Activated CD8-positive, alpha-beta memory T cell treated with anti-CD3 and anti-CD28 coated beads, Interleukin-2, amount 10 ng/mL, durations not matched to agents 7 days and 5 days (primary cell): Measurements from ENCODE around the gene BMP10. TPM values are rescaled to one million over a fixed set of nuclear protein-coding genes. Genes with fewer than 3 reads are reported as not detected.

ENCODE experiments used
- ATAC-seq: fragments of 150-1000 bp; cut with Tn5 transposase; one replicate; pipeline ENCODE4 v1.10.0; 2021; ENCODE audit warnings: moderate library complexity
- CTCF ChIA-PET: fragments of 350-600 bp; sonication (Branson Sonifier 250); formaldehyde crosslinking; loops from one replicate; lab custom pipeline; 2021; ENCODE audit warnings: antibody characterized with exemption; lab: Charles Lee
- DNase-seq: peaks from one replicate; pipeline ENCODE4 v3.0.0-alpha.2; 2020
- H3K27ac Mint-ChIP-seq: one replicate; pipeline ENCODE4 v1.8.0; 2021; ENCODE audit warnings: mild to moderate bottlenecking, mixed read lengths
- H3K27me3 Mint-ChIP-seq: one replicate; pipeline ENCODE4 v1.8.0; 2021; ENCODE audit warnings: mixed read lengths
- H3K36me3 Mint-ChIP-seq: one replicate; pipeline ENCODE4 v1.8.0; 2021; ENCODE audit warnings: mild to moderate bottlenecking, mixed read lengths
- H3K4me1 Mint-ChIP-seq: one replicate; pipeline ENCODE4 v1.8.0; 2021; ENCODE audit warnings: mixed read lengths
- H3K4me3 Mint-ChIP-seq: one replicate; pipeline ENCODE4 v1.8.0; 2021; ENCODE audit warnings: mild to moderate bottlenecking, moderate library complexity, mixed read lengths
- H3K9me3 Mint-ChIP-seq: one replicate; pipeline ENCODE4 v1.8.0; 2022; ENCODE audit warnings: low read depth, mixed read lengths
- total RNA-seq, 2 experiments: library from RNA; stranded (reverse); gene quantifications; one replicate each; pipeline ENCODE4 v1.2.3, GENCODE V29; 2021

Gene BMP10
- total RNA-seq, result not detected

- peaks cover 12% of the 10 kb centered on the region for H3K27me3 Mint-ChIP-seq
- H3K4me3 Mint-ChIP-seq, result no peak within 1 kb of the TSS
- CTCF ChIA-PET, result no interaction called here
- H3K27ac Mint-ChIP-seq, result no peak within 1 kb of the TSS
- no peaks in the 10 kb centered on the region for H3K36me3 Mint-ChIP-seq
- H3K4me1 Mint-ChIP-seq, result no peaks in the 10 kb centered on the region
- no peak for ATAC-seq
- no peak for DNase-seq
- no peaks in the 10 kb centered on the region for H3K9me3 Mint-ChIP-seq
Observed at GRCh38 chr2:68871159-68871764, at the start of gene BMP10. TSS of gene BMP10 (minus strand) at chr2:68871397. CDS start at chr2:68871358, 39 bp downstream.

- CTCF ChIA-PET, result interaction anchor here (0.7 to 1.8 kb wide), 6 partner anchors 8 to 457 kb away, joined by 3 to 8 read pairs (median 3); no protein-coding TSS in a partner anchor
- H3K9me3 Mint-ChIP-seq, result no peaks in the 10 kb centered on the region
- H3K27ac Mint-ChIP-seq, result no peak overlapping the region
- H3K36me3 Mint-ChIP-seq, result no peaks in the 10 kb centered on the region
- H3K27me3 Mint-ChIP-seq, result no peaks in the 10 kb centered on the region
- peaks cover 4% of the 10 kb centered on the region for H3K4me1 Mint-ChIP-seq
- DNase-seq (no peak), ATAC-seq (no peak)
- H3K4me3 Mint-ChIP-seq, result no peak overlapping the region
Observed at GRCh38 chr2:68920481-68921170, 49.4 kb upstream of the BMP10 start.

- ATAC-seq (no peak), DNase-seq (no peak)
- Mint-ChIP-seq H3K9me3 (no peaks in the 10 kb centered on the region), H3K4me3 (no peak overlapping the region), H3K36me3 (no peaks in the 10 kb centered on the region), H3K27ac (no peak overlapping the region), H3K4me1 (peaks cover 6% of the 10 kb centered on the region), H3K27me3 (no peaks in the 10 kb centered on the region)
- CTCF ChIA-PET, result interaction anchor here (0.8 to 1.6 kb wide), 3 partner anchors 24 to 455 kb away, joined by 3 to 5 read pairs (median 5); no protein-coding TSS in a partner anchor
Observed at GRCh38 chr2:68918497-68918896, 47.3 kb upstream of the BMP10 start.

- no peak for DNase-seq
- no peak for ATAC-seq
- Mint-ChIP-seq H3K27ac (no peak overlapping the region), H3K27me3 (no peaks in the 10 kb centered on the region), H3K4me3 (no peak overlapping the region), H3K36me3 (no peaks in the 10 kb centered on the region), H3K4me1 (peaks cover 6% of the 10 kb centered on the region), H3K9me3 (no peaks in the 10 kb centered on the region)
- CTCF ChIA-PET, result interaction anchor here (1.5 to 1.6 kb wide), 2 partner anchors 8 to 26 kb away, joined by 3 to 5 read pairs; no protein-coding TSS in a partner anchor
Observed at GRCh38 chr2:68917034-68917718, 46.0 kb upstream of the BMP10 start.

GRCh38 chr2:68916226-68916625 is 45.0 kb upstream of the BMP10 start:
- no peaks in the 10 kb centered on the region for H3K27me3 Mint-ChIP-seq
- DNase-seq, result no peak
- CTCF ChIA-PET, result interaction anchor here (0.9 to 1.5 kb wide), 2 partner anchors 9 to 207 kb away, joined by 3 read pairs; no protein-coding TSS in a partner anchor

GRCh38 chr2:68915393-68915792 is 44.2 kb upstream of the BMP10 start:
- CTCF ChIA-PET, result interaction anchor here (0.9 to 5.1 kb wide), 4 partner anchors 11 to 452 kb away, joined by 3 to 36 read pairs (median 4); no protein-coding TSS in a partner anchor
- no peak for ATAC-seq
- peaks cover 8% of the 10 kb centered on the region for H3K4me1 Mint-ChIP-seq
- DNase-seq, result no peak
- H3K27ac Mint-ChIP-seq, result no peak overlapping the region
- H3K9me3 Mint-ChIP-seq, result no peaks in the 10 kb centered on the region
- H3K27me3 Mint-ChIP-seq, result no peaks in the 10 kb centered on the region
- H3K4me3 Mint-ChIP-seq, result no peak overlapping the region
- no peaks in the 10 kb centered on the region for H3K36me3 Mint-ChIP-seq

More at GRCh38 chr2:68916226-68916625, 45.0 kb upstream of the BMP10 start:
- H3K9me3 Mint-ChIP-seq, result no peaks in the 10 kb centered on the region
- H3K4me1 Mint-ChIP-seq, result peaks cover 6% of the 10 kb centered on the region
- no peaks in the 10 kb centered on the region for H3K36me3 Mint-ChIP-seq
- no peak overlapping the region for H3K27ac Mint-ChIP-seq
- ATAC-seq, result no peak
- no peak overlapping the region for H3K4me3 Mint-ChIP-seq

GRCh38 chr2:68913359-68913758 is 42.2 kb upstream of the BMP10 start:
- Mint-ChIP-seq H3K4me1 (peaks cover 26% of the 10 kb centered on the region), H3K27ac (no peak overlapping the region), H3K9me3 (no peaks in the 10 kb centered on the region), H3K36me3 (no peaks in the 10 kb centered on the region), H3K4me3 (no peak overlapping the region), H3K27me3 (no peaks in the 10 kb centered on the region)
- ATAC-seq (no peak), DNase-seq (no peak)
- CTCF ChIA-PET, result interaction anchor here (0.7 to 5.1 kb wide), 11 partner anchors 9 to 450 kb away, joined by 3 to 36 read pairs (median 5); no protein-coding TSS in a partner anchor

GRCh38 chr2:68912732-68913131 is 41.5 kb upstream of the BMP10 start:
- H3K27ac Mint-ChIP-seq, result no peak overlapping the region
- no peaks in the 10 kb centered on the region for H3K9me3 Mint-ChIP-seq
- peaks cover 32% of the 10 kb centered on the region for H3K4me1 Mint-ChIP-seq
- no peaks in the 10 kb centered on the region for H3K36me3 Mint-ChIP-seq
- DNase-seq (peak; percentile 90), ATAC-seq (peak; percentile 54)
- CTCF ChIA-PET, result interaction anchor here (0.7 to 5.1 kb wide), 10 partner anchors 8 to 318 kb away, joined by 3 to 36 read pairs (median 5); no protein-coding TSS in a partner anchor
- no peaks in the 10 kb centered on the region for H3K27me3 Mint-ChIP-seq
- no peak overlapping the region for H3K4me3 Mint-ChIP-seq

- CTCF ChIA-PET, result interaction anchor here (0.8 to 5.1 kb wide), 8 partner anchors 9 to 317 kb away, joined by 3 to 36 read pairs (median 5); no protein-coding TSS in a partner anchor
- no peaks in the 10 kb centered on the region for H3K27me3 Mint-ChIP-seq
- peaks cover 38% of the 10 kb centered on the region for H3K4me1 Mint-ChIP-seq
- DNase-seq (no peak), ATAC-seq (no peak)
- H3K4me3 Mint-ChIP-seq, result no peak overlapping the region
- H3K36me3 Mint-ChIP-seq, result no peaks in the 10 kb centered on the region
- H3K27ac Mint-ChIP-seq, result no peak overlapping the region
- H3K9me3 Mint-ChIP-seq, result no peaks in the 10 kb centered on the region
Observed at GRCh38 chr2:68912111-68912510, 40.9 kb upstream of the BMP10 start.

GRCh38 chr2:68911709-68912108 is 40.5 kb upstream of the BMP10 start:
- no peaks in the 10 kb centered on the region for H3K27me3 Mint-ChIP-seq
- H3K9me3 Mint-ChIP-seq, result no peaks in the 10 kb centered on the region
- CTCF ChIA-PET, result interaction anchor here (0.8 to 5.1 kb wide), 6 partner anchors 14 to 448 kb away, joined by 3 to 36 read pairs (median 8); no protein-coding TSS in a partner anchor
- H3K36me3 Mint-ChIP-seq, result peaks cover 2% of the 10 kb centered on the region
- DNase-seq (no peak), ATAC-seq (no peak)
- no peak overlapping the region for H3K4me3 Mint-ChIP-seq
- H3K4me1 Mint-ChIP-seq, result peaks cover 40% of the 10 kb centered on the region
- H3K27ac Mint-ChIP-seq, result no peak overlapping the region

- H3K27me3 Mint-ChIP-seq, result no peaks in the 10 kb centered on the region
- ATAC-seq (no peak), DNase-seq (no peak)
- H3K9me3 Mint-ChIP-seq, result no peaks in the 10 kb centered on the region
- no peak overlapping the region for H3K27ac Mint-ChIP-seq
- peaks cover 2% of the 10 kb centered on the region for H3K36me3 Mint-ChIP-seq
- CTCF ChIA-PET, result interaction anchor here (0.8 to 5.1 kb wide), 4 partner anchors 15 to 448 kb away, joined by 3 to 36 read pairs (median 8); no protein-coding TSS in a partner anchor
- no peak overlapping the region for H3K4me3 Mint-ChIP-seq
- peaks cover 42% of the 10 kb centered on the region for H3K4me1 Mint-ChIP-seq
Observed at GRCh38 chr2:68911246-68911645, 40.0 kb upstream of the BMP10 start.

- CTCF ChIA-PET, result interaction anchor here (0.7 to 6.2 kb wide), 16 partner anchors 15 to 445 kb away, joined by 3 to 56 read pairs (median 6); partner anchors contain the start of genes APLF and FBXO48
- Mint-ChIP-seq H3K27me3 (no peaks in the 10 kb centered on the region), H3K36me3 (peaks cover 7% of the 10 kb centered on the region), H3K4me3 (no peak overlapping the region), H3K9me3 (peaks cover 2% of the 10 kb centered on the region), H3K4me1 (peaks cover 40% of the 10 kb centered on the region), H3K27ac (peak overlapping the region; percentile 77)
- DNase-seq (peak; percentile 89), ATAC-seq (no peak)
Observed at GRCh38 chr2:68909793-68910674, 38.8 kb upstream of the BMP10 start.
